ENCODE results near the gene IGFBP6. TPM values are rescaled to one million over a fixed set of nuclear protein-coding genes. Genes with fewer than 3 reads are reported as not detected.

IGFBP6 gene
- total RNA-seq, 1 experiment from 2014 or later, result 4.2 TPM

DNA sequence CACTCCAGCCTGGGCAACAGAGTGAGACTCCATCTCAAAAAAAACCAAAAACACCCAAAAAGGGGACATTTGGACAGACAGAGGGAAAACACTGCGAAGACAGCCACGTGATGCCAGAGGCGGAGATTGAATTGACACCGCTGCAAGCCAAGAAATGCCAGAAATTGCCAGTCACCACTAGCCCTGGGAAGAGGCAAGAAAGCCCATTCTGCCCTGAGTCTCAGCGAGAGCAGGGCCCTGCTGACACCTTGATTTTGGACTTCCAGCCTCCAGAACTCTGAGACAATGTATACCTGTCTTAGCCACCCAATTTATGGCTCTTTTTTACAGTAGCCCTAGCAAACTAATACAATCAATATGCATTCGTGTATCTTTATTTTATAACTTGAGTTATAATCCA, 7.4 kb upstream of the IGFBP6 start:
- Histone ChIP-seq H3K4me2 (ENCODE audit: insufficient read depth, insufficient read length, low read length) (no peak overlapping the region), H3K14ac (ENCODE audit: insufficient read depth, low read length) (no peak overlapping the region), H3K4ac (ENCODE audit: low read depth, low read length) (no peak overlapping the region), H3K9ac (ENCODE audit: extremely low read depth, insufficient read length, low read length) (no peak overlapping the region), H2BK5ac (ENCODE audit: insufficient read length, low read length) (no peak overlapping the region), H2BK12ac (ENCODE audit: insufficient read length, low read depth, low read length) (no peak overlapping the region), H3K79me1 (ENCODE audit: insufficient read depth, low read depth, low read length, poor library complexity, severe bottlenecking) (no peaks in the 10 kb centered on the region), H3K23me2 (ENCODE audit: insufficient read length, low read depth, low read length, poor library complexity, severe bottlenecking) (no peaks in the 10 kb centered on the region), H4K8ac (replicated peaks; ENCODE audit: insufficient read length, low read depth, low read length) (no peak overlapping the region), H2BK15ac (ENCODE audit: low read depth, low read length) (no peak overlapping the region), H3K79me2 (ENCODE audit: insufficient read depth, low read length) (no peaks in the 10 kb centered on the region), H4K91ac (ENCODE audit: insufficient read length, low read depth, low read length) (no peak overlapping the region), H2BK20ac (ENCODE audit: low read depth, low read length, poor library complexity, severe bottlenecking) (no peak overlapping the region), H4K5ac (ENCODE audit: insufficient read length, low read depth, low read length) (no peak overlapping the region), H3K4me1 (ENCODE audit: insufficient read depth, low read length) (no peaks in the 10 kb centered on the region; the same call in 1 of the 2 replicates), H4K20me1 (ENCODE audit: control insufficient read depth, insufficient read depth, insufficient read length) (no peaks in the 10 kb centered on the region), H2AK5ac (ENCODE audit: insufficient read length, low read length) (no peak overlapping the region), H3K56ac (ENCODE audit: insufficient read length, low read depth, low read length) (no peak overlapping the region), H3K23ac (ENCODE audit: insufficient read length, low read depth, low read length) (no peak overlapping the region), H3T11ph (ENCODE audit: low read length) (no peak overlapping the region), H3K18ac (ENCODE audit: insufficient read length, low read depth, low read length) (no peak overlapping the region), H3K9me3 (ENCODE audit: control insufficient read depth, low read depth, low read length) (no peaks in the 10 kb centered on the region), H2BK120ac (ENCODE audit: low read depth, low read length, poor library complexity, severe bottlenecking) (no peak overlapping the region), H2AFZ (ENCODE audit: low read length) (no peak overlapping the region), H3K27me3 (ENCODE audit: insufficient read depth, low read length) (no peaks in the 10 kb centered on the region), H3K27ac (ENCODE audit: insufficient read length, low read depth, low read length) (no peak overlapping the region)
- peaks cover 0 to 3% of the 10 kb centered on the region in 2 experiments; a peak in 1 of 5 replicates for H3K9me3 Mint-ChIP-seq
- TF ChIP-seq, protein P1, sequence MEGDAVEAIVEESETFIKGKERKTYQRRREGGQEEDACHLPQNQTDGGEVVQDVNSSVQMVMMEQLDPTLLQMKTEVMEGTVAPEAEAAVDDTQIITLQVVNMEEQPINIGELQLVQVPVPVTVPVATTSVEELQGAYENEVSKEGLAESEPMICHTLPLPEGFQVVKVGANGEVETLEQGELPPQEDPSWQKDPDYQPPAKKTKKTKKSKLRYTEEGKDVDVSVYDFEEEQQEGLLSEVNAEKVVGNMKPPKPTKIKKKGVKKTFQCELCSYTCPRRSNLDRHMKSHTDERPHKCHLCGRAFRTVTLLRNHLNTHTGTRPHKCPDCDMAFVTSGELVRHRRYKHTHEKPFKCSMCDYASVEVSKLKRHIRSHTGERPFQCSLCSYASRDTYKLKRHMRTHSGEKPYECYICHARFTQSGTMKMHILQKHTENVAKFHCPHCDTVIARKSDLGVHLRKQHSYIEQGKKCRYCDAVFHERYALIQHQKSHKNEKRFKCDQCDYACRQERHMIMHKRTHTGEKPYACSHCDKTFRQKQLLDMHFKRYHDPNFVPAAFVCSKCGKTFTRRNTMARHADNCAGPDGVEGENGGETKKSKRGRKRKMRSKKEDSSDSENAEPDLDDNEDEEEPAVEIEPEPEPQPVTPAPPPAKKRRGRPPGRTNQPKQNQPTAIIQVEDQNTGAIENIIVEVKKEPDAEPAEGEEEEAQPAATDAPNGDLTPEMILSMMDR (conservative IDR thresholded peaks at IDR 0.05), result no peak
- DNase-seq, result no peak
- H3K36me3 Mint-ChIP-seq (ENCODE audit: insufficient read depth in 1 of 3, low read depth in 3 of 3), result no peaks in the 10 kb centered on the region
- H3K27me3 Mint-ChIP-seq (ENCODE audit: low read depth), result peaks cover 81% of the 10 kb centered on the region
- WGBS (ENCODE audit: extremely low coverage, insufficient read length, low lambda C conversion rate), result no CpG with 5 or more reads among the region's 6 CpGs
- no peak overlapping the region for H3K27ac Mint-ChIP-seq
- H3K4me3 Mint-ChIP-seq, result no peak overlapping the region
- peaks cover 2 to 14% of the 10 kb centered on the region in 2 experiments; a peak in 3 of 4 replicates for H3K4me1 Mint-ChIP-seq
